NAMALWA (cell line): ENCODE measurements around the gene HSF5.
"Not testable (repeated sequence)": the region's sequence is repeated elsewhere in the genome, so short reads cannot be mapped to it uniquely, and the experiment has no call there.

Experiments used
- DNase-seq: peaks from one replicate; pipeline ENCODE4 v3.0.0-alpha.2; 2015; ENCODE audit warnings: low spot score

The HSF5 gene

DNA sequence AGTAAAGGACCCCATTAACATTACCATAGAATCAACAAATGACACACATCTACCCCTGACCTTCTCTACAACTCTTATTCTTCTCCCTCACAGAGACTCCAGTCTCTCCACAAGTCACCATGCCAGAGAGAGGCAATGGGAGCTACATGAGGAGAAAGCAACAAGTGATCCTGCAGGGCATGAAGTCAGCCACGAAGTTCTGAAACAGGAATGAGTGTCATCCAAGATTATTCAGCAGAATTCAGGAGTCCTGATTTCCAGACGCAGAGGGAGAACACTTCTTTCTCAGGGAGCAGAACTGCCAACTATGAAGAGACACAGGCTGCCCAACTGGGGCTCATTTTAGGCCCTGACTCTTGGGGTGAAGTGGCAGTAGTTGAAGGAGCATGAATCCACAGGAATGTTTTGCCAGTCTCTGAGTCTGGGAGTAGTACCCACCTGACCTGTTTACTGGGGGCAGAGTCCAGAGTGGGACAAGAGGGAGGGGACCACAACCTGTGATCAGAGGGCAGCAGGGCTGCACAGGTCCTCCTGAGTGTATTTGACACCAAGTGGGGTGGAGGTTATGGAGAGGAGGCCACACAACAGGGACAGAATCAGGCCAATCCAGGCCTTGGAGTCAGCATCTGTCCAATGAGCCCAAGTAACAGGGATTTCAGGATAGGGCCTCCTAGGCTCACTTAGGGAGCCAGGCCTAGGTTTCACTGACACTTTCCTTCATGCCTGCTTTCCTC, 28.6 kb upstream of the HSF5 start:
- no peak for DNase-seq

DNA sequence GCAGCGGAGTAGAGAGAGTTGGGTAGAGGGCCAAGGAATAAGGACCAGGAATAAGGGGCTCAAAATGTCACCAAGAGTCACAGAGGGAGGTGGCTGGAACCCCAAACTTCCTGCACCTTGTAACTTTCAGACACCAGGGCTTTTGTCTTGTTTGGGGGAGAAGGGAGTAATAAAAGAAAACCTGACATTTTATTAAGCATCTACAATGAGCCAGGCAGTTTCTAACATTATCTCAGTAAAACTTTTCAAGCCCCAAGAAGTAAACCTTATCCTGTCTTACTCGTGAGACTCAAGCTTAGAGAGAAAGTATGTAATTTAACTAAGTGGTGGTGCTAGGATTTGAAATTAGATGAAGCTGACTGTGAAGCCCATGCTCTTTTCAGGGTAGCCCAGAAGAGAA, 27.1 kb upstream of the HSF5 start:
- DNase-seq, result no peak

DNA sequence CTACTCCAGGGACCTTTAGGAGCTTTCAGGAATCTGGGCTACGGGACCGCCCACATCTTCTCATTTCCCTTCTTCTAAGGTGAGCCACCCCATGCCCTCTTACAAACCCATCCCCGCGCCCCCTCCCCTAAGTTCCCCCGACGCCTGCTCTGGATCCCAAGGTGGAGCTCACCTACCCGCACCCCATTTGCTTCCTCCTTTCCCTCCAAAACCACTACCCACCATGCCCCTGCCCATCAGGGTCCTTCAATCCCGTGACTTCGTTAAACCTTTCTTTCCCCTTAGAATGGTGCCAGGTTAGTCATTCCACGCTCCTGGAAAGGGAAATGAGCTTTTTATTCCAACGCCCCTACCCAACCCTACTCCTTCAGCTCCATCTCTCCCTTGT, 26.6 kb upstream of the HSF5 start:
- DNase-seq, result no peak

DNA sequence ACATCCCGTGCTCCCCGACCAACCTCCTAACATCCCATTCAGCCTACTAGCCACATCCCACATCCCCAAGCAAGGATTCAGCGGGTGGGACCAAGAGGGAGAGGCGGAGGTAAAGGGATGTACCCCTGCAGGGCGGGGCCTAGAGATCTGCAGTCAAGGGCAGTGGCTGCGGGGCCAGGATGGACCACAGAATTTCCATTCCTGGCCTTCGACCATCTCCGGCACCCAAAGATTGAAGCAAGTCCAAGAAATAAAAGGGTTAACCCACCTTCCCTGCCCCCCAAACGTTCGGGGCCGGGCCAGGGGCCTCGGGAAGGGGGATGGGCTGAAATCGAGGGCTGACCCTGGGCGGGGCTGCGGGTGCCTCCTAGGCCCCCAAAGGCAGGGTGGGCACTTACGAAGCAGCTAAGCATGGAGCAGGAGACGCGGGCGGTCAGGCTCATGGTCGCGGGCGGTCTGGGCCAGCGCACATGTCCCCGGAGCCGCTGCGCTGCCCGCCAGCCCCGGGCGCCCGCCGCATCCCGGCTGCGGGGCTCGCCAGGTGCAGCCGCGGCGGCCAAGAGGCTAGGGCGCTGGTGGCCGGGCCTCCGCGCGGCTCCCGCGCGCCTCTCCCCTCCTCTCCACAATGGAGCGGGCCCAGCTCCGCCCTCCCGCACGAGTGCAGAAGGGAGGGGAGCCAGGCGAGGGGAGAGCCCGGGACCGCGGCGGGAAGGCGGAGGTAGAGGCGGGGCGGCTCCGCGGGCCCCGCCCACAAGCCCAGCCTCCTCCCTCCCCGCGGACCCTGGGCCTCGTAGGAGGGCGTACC, 26.0 kb upstream of the HSF5 start, which contains the start of gene MTMR4:
TSS of gene MTMR4 (minus strand) at position 674 of the 805 bp plus-strand sequence. CDS start at position 443, 231 bp downstream.
- DNase-seq, result peak; percentile 83

DNA sequence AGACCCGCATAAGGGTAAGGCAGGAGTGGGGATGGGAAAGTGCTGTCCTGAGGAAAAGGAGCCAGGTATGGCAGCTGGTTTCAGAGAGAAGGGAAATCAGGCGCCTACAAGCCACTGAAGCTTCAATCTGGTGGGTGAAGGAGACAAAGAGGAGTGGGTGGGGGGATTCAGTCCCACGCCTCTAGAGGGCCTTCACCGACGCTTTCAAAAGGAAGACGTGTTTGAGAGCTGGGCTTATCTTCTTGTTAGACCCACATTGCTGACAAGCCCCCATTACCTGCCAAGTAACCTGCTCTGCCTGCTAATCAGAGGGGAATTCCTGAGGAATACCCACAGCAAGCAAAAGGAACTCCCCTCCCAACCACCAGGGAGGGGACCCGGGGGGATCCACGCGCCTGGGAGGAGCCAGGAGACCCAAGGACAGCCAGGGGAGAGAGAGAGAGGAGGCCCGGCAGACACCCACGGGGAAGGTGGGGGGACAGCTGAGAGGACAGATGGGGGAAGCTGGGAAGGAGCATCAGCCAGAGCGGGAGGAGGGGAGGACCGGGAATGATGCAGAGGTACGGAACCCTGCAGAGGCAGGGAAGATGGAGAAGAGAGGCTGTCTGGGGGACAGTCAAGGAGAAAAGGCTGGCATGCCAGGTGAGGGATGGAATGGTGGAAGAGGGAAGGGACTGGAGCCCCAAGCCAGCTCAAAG, 25.2 kb upstream of the HSF5 start:
- peak; percentile 37 for DNase-seq

DNA sequence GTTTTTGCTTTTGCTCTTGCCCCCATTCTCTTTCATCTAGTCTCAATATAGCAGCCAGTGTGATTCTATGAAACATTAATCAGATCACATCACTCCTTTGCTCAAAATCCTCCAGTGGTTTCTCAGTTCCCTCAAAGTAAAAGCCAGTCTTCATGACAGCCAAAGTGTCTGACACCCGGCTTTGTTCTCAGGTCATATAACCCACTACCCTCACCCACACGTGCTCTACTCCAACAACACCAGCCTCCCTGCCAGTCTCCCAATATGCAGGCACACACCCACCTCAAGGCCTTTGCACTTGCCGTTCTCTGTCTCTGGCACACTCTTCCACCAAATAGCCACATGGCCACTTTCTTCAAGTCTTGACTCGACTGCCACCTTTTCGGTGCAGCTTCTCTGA, 21.9 kb upstream of the HSF5 start:
- no peak for DNase-seq

DNA sequence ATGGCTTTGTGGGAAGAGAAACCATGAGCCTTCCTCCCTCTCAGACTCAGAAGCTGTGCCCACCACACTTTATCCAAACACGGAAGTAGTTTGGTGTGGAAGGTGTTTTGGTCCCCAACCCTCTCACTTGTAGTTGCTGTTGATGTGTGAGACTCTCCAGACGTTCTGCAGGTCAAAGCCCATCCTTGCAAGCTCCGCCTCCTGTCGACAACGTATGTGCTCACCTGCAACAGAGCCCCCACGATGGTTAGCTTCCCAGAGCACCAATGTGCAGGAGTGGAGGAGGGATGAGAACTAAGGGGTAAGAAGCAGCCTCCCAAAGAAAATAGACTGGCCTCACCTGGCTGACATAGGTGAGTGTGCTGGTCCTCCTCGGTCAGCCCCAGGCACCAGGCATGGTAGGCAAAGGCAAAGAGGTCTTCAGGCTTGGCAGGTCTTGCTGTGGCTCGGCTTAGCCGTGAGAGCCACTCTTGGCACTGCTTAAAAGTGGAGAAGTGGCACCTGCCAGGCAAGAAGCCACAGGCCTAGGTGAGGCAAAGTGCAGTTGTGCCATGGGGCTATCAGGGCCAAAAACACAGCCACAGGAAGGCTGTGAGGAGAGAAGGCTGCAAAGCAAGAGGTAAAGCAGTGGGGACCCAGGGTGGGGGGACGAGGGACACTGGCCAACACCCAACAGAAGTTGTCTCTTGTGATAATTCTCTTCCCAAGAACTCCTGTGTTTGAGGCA, 20.3 kb upstream of the HSF5 start:
- DNase-seq, result no peak

DNA sequence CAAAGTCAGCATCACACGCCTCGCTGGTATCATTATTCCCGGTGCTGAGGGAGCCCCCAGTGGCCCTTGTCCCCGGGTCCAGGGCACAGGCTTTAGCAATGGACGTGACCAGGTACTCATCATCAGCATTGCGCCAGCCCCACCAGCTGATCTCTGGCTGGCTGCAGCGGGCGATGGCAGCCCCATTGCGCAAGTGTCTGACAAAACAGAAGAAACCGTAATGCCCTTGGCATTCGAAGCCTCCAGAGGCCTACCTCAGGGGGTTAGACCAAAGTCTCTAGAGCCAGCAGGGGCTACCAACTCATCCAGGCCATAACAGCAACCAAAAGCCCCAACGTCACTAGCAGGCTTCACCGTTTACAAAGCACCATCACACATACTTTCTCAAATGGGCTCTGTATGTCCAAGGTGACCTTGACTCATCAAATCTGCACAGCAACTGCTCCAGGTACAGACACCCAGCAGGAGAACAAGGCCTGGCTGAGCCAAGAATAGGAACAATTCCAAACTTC, 19.0 kb upstream of the HSF5 start:
- no peak for DNase-seq

DNA sequence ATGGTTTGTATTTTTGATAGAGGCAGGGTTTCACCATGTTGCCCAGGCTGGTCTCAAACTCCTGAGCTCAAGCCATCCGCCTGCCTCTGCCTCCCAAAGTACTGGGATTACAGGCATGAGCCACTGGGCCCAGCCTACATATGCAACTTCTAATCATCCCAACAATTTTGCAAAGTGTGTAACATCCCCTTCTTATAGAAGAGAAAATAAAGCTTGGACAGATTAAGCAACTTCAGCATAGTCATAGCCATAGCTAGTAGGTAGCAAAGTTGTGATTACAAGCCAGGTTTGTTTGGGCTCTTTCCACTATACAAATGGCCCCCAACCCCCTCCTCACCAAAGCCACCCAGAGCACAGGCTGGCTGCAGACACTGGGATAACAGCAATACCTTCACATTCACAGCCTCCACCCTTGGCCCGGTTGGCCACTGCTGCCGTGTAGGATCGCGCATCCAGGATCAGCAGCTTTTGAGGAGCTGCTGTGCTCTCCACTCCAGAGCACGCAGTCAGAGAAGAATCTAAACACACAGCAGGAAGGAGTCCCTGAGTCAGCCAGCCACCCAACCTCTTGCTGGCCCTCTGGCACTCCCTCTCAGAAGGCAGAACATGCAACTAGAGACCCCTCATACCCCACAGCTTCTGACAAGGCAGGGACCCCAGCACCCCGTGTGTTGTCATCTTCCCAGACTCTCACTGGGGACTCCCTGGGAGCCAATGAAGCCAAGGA, 18.3 kb upstream of the HSF5 start:
- DNase-seq, result no peak

DNA sequence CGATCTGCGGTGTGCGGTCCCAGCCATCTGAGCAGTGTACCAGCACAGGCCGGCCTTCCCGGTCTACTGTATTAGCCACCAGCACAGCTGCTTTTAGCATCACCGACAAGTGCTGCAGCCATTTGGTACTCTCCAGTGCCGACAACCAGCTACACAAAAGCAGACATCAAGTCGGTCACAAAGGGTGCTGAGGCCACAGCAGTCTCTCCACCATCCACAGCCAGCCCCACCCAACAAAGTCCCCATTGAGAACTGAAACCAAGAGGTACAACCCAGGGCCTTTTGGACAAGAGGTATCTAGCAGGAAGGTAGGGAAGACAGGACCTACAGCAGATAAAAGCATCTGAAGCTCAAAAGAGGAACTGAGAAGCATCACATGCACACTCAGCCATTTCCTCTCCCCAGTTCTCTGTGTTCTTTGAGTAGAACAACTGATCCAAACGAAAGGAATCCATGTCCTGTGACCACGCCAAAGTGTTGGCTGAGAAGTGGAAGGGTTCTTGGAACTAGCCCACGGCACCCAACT, 16.7 kb upstream of the HSF5 start:
- peak; percentile 62 for DNase-seq

DNA sequence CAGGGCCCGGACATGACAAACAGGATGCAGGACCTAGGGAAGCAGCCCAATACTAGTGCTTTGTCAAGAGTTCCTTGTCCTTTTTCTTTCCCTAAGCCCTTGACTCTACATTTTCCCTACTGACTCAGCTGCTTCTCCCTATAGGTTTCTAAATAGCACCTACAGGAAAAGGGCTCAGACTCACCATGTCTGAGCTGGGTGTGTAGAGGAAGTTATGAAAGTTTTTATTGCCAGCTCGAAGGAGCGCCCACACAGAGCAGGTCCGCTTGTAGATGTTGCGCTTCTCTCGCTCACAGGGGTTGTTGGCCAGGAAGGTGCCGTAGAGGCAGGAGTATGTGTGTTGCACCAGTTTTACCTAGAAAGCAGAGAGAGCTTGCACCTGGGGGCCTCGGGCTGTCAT, 15.7 kb upstream of the HSF5 start:
- DNase-seq, result no peak

DNA sequence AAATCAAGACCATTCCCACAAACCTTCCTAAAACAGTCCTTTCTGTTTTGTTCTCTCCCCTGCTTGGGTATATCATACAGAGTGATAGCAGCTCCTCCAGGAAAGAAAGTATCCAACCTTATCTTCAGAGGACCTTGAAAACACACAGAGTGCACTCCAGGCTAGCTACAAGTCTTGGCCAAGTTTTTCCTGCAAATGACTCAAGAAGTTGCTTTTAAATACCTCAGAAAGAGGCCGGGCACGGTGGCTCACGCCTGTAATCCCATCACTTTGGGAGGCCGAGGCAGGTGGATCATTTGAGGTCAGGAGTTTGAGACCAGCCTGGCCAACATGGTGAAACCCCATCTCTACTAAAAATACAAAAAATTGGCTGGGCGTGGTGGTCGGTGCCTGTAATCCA, 14.9 kb upstream of the HSF5 start:
- DNase-seq, result not testable (repeated sequence)

DNA sequence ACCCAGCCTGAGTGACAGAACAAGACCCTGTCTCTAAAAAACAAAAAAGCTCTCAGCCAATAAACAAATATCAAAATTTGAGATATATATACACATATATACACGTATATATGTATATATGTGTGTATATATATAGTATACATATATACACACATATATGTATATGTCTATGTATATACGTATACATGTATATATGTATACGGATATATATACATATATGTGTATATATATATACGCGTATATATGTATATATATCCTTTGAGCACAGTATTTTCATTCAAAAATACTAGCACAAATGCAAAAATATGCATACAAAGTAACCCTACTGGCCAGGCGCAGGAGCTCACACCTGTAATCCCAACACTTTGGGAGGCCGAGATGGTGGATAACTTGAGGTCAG, 13.2 kb upstream of the HSF5 start:
- DNase-seq, result no peak

DNA sequence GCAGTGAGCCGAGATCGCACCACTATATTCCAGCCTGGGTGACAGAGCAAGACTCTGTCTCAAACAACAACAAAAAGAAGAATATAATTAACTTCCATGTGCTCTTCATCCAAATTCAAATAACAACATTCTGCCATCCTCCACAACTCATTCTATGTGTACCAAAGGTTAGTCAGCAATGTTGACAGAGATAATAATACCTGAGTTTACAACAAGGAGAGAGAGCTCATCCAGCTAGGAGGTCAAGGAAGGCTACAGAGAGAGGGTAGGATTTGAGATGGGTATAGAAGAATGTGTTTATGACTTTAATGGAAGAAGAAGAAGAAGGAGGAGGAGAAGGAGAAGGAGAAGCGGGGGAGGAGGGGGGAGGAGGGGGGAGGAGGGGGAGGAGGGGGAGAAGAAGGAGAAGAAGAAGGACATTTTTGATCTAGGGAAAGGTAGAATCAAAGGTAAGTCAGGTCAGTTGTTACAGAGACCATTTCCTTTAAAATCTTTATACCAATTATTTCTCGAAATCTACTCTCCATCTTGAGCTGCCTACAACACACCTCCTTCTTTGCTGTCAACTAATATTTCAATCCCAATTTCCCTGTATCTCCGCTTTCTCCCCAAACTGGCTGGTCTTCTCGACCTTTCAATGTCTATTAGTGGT, 10.1 kb upstream of the HSF5 start:
- no peak for DNase-seq

DNA sequence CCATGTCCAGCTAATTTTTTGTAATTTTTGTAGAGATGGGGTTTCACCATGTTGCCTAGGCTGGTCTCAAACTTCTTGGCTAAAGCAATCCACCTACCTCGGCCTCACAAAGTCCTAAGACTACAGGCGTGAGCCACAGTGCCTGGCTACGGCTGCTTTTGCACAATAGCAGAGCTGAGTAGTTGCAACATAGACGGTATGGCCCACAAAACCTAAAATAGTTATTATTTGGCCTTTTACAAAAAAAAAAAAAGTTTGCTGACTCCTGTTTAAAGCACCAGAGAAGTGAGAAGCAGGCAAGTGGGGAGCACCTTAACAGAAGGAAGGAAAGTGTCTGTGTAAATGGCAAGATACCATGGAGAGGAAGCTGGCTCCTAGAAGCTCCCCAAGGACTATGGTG, 5.3 kb upstream of the HSF5 start:
- DNase-seq, result no peak

DNA sequence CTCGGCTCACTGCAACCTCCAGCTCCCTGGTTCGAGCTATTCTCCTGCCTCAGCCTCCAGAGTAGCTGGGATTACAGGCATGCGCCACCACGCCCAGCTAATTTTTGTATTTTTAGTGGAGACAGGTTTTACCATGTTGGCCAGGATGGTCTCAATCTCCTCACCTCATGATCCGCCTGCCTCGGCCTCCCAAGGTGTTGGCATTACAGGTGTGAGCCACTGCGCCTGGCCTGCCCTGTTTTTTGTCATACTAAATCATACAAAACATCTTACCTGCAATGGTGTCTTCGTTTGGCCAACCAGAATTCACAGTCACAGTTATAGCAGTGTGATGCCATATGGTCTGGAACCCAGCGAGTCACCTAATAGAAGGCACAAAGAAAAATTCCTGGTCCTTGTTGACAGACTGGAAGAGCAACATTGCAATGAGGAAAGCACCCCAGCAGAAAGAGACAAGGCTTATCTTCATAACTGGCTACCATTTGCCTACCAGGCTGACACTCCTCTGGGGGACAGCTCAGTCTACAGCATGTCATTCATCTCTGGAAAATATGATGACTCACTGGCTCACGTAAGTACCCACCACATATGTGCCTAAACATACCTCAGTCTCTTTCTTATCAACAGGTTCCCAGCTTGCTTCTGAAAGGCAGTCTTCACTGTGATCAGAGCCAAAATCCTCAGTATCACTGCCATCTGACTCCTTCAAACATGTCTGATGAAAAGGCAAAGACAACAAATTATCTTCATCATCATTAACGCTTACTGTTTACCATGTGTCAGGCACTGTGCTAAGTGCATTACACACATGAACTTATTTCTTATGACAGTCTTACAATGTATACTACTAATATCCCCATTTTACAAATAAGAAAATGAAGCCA, 4.3 kb upstream of the HSF5 start:
- no peak for DNase-seq

DNA sequence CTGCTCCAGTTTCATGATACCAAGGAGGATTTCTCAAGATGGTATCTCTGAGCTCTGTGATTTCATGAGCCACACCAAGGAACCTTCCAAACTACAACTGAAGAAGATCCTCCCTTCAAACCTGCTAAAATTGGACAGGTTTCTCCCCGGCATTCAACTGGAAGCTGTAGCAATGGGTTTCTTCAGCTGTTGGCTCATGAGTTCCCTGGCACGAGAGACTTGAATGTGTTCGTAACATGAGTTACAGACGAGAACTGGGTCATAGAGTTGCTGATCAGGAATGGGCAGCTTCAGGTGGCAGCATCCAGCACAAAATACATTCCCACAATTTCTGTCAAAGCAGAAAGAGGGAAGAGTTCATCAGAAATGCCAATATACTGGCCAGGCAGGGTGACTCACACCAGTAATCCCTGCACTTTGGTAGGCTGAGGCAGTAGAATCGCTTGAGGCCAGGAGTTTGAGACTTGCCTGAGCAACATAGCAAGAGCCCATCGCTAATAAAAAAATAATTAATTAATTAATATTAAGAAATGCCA, 3.4 kb upstream of the HSF5 start:
- no peak for DNase-seq

DNA sequence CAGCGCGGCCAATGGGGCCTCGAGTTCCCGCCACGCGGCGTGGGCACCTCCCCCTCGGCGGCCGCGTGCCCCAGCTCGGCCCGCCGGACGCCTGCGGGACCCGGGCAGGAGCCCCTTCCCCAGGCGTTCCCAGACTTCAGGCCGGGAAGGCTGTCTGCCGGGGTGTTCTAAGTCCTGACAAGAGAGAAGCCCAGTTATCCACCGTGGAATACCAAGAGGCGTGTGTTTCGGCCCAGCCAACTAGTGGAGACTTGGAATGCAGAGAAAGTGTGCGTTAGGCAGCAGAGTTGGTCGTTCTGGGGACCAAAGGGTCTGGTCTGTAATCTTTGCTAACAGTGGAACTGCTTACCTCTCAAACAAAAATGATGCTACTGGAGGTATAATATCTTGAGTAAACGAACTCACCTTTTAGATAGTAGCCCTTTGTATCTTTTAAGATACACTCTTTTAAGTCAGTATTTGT, 251 bp upstream of the HSF5 start:
- no peak for DNase-seq

DNA sequence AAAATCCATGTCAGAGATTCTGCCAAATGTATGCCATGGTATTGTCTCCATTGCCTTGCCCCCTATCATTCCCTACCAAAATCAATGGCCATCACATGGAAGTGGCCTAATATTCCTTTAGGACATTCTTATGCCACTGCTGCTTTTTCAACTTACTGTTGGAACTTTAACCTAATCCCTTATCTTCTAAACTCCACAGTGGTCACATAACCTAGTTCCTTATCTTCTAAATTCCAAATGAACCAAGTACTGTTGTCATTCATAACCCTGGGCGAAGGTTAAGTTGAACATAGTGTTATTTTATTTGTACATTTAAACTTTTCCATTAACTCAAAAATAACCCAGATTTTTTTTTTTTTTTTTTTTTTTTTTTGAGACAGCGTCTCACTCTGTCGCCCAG, 3.6 kb downstream of the HSF5 start:
- DNase-seq, result no peak
